RWPE2 (cell line): ENCODE results near the gene KIF6.

Experiments used
- ATAC-seq: fragments of 200-7000 bp; cut with Tn5 transposase; 3 replicates; pipeline ENCODE4 v1.9.1; 2021; ENCODE audit warnings: low read depth
- DNase-seq: peaks from one replicate; pipeline ENCODE4 v3.0.0-alpha.2; 2020; ENCODE audit warnings: low spot score
- H3K27ac ChIP-seq: fragments of 450-650 bp; 2 replicates; pipeline ENCODE4 v1.5.1; 2017; ENCODE audit warnings: mild to moderate bottlenecking; ENCODE audit not compliant: poor library complexity, severe bottlenecking
- H3K27me3 ChIP-seq: fragments of 250-450 bp; sonication (Bioruptor Pico); 2 replicates; pipeline ENCODE4 v1.5.1; 2021; ENCODE audit warnings: mild to moderate bottlenecking, moderate library complexity; ENCODE audit not compliant: insufficient read depth, poor library complexity, severe bottlenecking
- H3K36me3 ChIP-seq: fragments of 250-450 bp; sonication (Bioruptor Pico); 2 replicates; pipeline ENCODE4 v1.5.1; 2020; ENCODE audit warnings: low read depth, mild to moderate bottlenecking, moderate library complexity
- H3K4me1 ChIP-seq: fragments of 250-450 bp; sonication (Bioruptor Pico); 2 replicates; pipeline ENCODE4 v1.5.1; 2021; ENCODE audit warnings: mild to moderate bottlenecking, moderate library complexity; ENCODE audit not compliant: insufficient read depth, poor library complexity, severe bottlenecking
- H3K4me3 ChIP-seq: fragments of 250-450 bp; sonication (Bioruptor Pico); 2 replicates; pipeline ENCODE4 v1.5.1; 2021; ENCODE audit warnings: mild to moderate bottlenecking, moderate library complexity; ENCODE audit not compliant: severe bottlenecking
- H3K9me3 ChIP-seq: fragments of 250-450 bp; sonication (Bioruptor Pico); 2 replicates; pipeline ENCODE4 v1.5.1; 2021; ENCODE audit warnings: mild to moderate bottlenecking, moderate library complexity; ENCODE audit not compliant: severe bottlenecking
- TF ChIP-seq, protein P1 (sequence below): fragments of 450-650 bp; IDR thresholded peaks from one replicate; pipeline ENCODE4 v1.5.1; 2017; ENCODE audit warnings: mild to moderate bottlenecking, moderate library complexity; ENCODE audit not compliant: poor library complexity, severe bottlenecking

Gene KIF6

DNA sequence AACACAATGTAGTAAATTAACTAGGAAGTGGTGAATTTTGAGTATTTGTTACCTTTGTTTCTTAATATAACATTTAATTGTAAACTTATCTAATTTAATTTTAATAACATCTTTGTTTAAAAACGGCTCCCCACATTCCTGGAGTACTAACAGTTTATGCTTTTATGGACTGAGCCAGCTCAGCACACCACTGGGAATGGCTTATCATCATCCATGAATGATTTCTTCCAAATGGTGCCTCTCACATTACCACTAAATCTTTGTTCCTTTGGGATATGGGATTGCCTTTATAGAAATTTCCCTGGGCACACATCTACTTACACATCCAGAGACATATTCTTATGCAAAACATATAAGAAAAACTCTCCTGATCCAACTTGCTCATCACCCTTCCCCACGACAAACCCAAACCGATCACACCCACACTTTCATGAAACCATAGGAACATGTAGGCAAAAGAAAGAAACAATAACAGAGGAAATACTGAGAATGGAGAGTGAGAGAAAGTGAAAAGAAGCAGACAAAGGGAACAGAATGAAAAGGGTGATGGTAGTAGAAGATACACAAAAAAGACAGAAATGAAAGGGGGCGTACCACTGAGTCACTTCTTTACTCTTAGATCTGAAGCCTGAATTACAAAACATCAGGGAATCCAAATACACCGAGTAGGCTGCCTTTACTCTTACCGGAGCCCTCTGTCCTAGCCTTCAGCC lies 344.2 kb downstream of the KIF6 start:
- H3K9me3 ChIP-seq: no peaks in the 10 kb centered on the region
- no peaks in the 10 kb centered on the region for H3K4me1 ChIP-seq
- H3K36me3 ChIP-seq: no peaks in the 10 kb centered on the region
- H3K27me3 ChIP-seq: no peaks in the 10 kb centered on the region
- TF ChIP-seq, protein P1, sequence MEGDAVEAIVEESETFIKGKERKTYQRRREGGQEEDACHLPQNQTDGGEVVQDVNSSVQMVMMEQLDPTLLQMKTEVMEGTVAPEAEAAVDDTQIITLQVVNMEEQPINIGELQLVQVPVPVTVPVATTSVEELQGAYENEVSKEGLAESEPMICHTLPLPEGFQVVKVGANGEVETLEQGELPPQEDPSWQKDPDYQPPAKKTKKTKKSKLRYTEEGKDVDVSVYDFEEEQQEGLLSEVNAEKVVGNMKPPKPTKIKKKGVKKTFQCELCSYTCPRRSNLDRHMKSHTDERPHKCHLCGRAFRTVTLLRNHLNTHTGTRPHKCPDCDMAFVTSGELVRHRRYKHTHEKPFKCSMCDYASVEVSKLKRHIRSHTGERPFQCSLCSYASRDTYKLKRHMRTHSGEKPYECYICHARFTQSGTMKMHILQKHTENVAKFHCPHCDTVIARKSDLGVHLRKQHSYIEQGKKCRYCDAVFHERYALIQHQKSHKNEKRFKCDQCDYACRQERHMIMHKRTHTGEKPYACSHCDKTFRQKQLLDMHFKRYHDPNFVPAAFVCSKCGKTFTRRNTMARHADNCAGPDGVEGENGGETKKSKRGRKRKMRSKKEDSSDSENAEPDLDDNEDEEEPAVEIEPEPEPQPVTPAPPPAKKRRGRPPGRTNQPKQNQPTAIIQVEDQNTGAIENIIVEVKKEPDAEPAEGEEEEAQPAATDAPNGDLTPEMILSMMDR: no peak
- ATAC-seq (no peak), DNase-seq (no peak)
- no peak overlapping the region for H3K4me3 ChIP-seq
- H3K27ac ChIP-seq: no peak overlapping the region

DNA sequence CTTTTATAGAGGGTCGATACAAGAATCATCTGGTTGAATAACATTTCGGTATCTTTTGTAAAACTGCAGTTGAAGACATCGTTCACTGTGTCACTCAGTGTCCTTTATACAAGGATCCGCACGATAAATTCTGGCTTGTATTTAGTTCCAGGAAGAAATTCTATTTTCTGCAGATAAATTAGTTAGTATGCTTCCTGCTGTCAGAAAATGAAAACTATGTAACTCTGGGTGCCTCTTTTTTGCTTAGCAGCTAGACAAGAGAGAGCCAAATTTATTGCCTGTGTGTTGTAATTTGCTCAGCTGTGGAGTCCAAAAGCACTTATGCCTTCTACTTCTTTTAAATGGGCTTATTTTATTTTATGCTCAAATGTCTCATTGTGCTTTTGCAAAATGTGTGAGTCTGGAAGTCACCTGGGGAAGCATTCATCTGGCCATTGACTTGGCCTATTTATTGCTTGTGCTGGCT lies 346.2 kb downstream of the KIF6 start:
- Histone ChIP-seq H3K9me3 (no peaks in the 10 kb centered on the region), H3K4me3 (no peak overlapping the region), H3K27me3 (no peaks in the 10 kb centered on the region), H3K4me1 (no peaks in the 10 kb centered on the region), H3K36me3 (no peaks in the 10 kb centered on the region), H3K27ac (no peak overlapping the region)
- DNase-seq: no peak
- TF ChIP-seq, protein P1: no peak
- no peak for ATAC-seq

DNA sequence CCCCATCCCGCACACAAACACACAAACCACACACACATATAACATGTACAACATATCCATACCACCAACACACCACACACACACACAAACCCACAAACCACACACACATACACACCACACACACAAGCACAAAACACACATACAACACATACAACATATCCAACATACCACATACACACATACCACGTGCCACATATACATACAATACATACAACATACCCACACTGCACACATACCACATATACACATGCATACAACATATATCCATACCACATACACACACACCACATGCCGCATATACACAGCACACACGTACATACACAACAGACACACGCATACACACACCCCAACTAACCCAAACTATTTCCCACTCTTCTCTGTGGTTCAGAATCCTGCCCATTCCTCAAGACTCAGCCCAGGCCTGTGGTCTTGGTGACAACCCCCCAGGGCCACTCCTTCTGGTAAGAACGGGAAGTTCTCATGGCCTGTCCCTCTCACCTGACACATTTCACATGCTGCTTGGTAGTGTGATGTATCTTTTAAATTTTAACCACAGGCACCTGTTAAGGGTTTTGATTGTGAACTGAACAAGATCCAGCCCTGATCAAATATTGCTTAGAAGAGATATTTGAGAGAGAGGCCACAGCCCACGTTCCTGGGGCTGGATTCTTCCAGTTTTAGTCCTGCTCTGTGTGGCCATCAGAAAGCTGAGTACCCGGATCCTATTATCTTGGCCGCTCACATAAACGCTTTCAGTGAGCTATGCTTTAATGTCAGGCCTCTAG lies 346.8 kb downstream of the KIF6 start:
- Histone ChIP-seq H3K4me3 (no peak overlapping the region), H3K4me1 (no peaks in the 10 kb centered on the region), H3K27me3 (no peaks in the 10 kb centered on the region), H3K36me3 (no peaks in the 10 kb centered on the region), H3K27ac (no peak overlapping the region), H3K9me3 (no peaks in the 10 kb centered on the region)
- ATAC-seq (no peak), DNase-seq (no peak)
- TF ChIP-seq, protein P1: no peak

DNA sequence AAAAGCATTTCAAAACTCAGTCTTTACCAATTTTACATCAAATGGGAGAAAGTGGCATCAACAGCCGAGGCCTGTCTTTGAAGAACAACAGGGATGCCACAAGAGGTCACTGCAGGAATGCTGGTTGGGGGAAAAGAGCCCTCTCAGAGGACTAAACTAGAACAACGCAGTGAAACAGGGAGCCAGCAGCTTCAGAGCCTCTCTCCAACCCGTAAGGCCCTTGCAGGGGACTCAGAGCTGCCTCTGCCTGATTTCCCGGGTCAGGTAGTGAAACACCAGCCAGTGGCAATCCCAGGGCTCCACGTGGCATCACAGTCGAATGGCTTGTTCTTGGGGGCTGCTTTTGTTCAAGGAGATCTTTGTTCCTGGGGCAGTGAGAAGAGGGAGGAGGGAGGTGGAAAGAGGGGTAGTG lies 347.7 kb downstream of the KIF6 start:
- no peak overlapping the region for H3K4me3 ChIP-seq
- no peaks in the 10 kb centered on the region for H3K4me1 ChIP-seq
- no peak for DNase-seq
- no peaks in the 10 kb centered on the region for H3K9me3 ChIP-seq
- H3K27me3 ChIP-seq: no peaks in the 10 kb centered on the region
- H3K27ac ChIP-seq: no peak overlapping the region
- TF ChIP-seq, protein P1: peak; percentile 82
- ATAC-seq: peak; percentile 86
- no peaks in the 10 kb centered on the region for H3K36me3 ChIP-seq
